CD4-positive, alpha-beta memory T cell (primary cell): ENCODE data around the gene BNIPL. TPM values are rescaled to one million over a fixed set of nuclear protein-coding genes. Genes with fewer than 3 reads are reported as not detected.

Experiments used
- CTCF ChIA-PET: fragments of 350-600 bp; sonication (Branson Sonifier 250); formaldehyde crosslinking; loops from one replicate; lab custom pipeline; 2021; ENCODE audit warnings: inconsistent platforms; ENCODE audit not compliant: partially characterized antibody; lab: Charles Lee
- POLR2A ChIA-PET: fragments of 350-600 bp; sonication (Branson Sonifier 250); formaldehyde crosslinking; loops from one replicate; lab custom pipeline; 2021; ENCODE audit not compliant: partially characterized antibody; lab: Charles Lee
- DNase-seq, 5 donors: peaks; one replicate each; pipeline versions ENCODE4 v3.0.0 to v3.0.0-alpha.2; 2020 to 2022; ENCODE audit warnings: mixed read lengths in 1 of 5
- H3K27ac ChIP-seq: one replicate; pipeline ENCODE4 v1.7.0; 2013; ENCODE audit warnings: low read depth, low read length
- H3K27me3 ChIP-seq: 2 replicates; pipeline ENCODE4 v1.7.0; 2013; ENCODE audit warnings: mild to moderate bottlenecking, low read length, moderate library complexity; ENCODE audit not compliant: insufficient read depth
- H3K36me3 ChIP-seq: 2 replicates; pipeline ENCODE4 v1.7.0; 2013; ENCODE audit warnings: mild to moderate bottlenecking, low read length, moderate library complexity; ENCODE audit not compliant: insufficient read depth
- H3K4me1 ChIP-seq: 2 replicates; pipeline ENCODE4 v1.7.0; 2013; ENCODE audit warnings: mild to moderate bottlenecking, low read length, moderate library complexity; ENCODE audit not compliant: insufficient read depth
- H3K4me3 ChIP-seq, 2 donors: one replicate each; pipeline ENCODE4 v1.7.0; 2013; ENCODE audit warnings: low read length in 2 of 2, mild to moderate bottlenecking in 1 of 2
- H3K9me3 ChIP-seq, 2 donors: one replicate each; pipeline ENCODE4 v1.7.0; 2013; ENCODE audit warnings: low read length in 2 of 2, control low read depth in 1 of 2; ENCODE audit not compliant: control insufficient read depth in 1 of 2
- H3K27ac Mint-ChIP-seq, 7 donors: one replicate each; pipeline ENCODE4 v1.8.0; 2020 to 2021; ENCODE audit warnings: mixed read lengths in 7 of 7, mild to moderate bottlenecking in 6 of 7, inconsistent platforms in 3 of 7, moderate library complexity in 3 of 7
- H3K27me3 Mint-ChIP-seq, 2 donors: one replicate each; pipeline ENCODE4 v1.8.0; 2020 to 2021; ENCODE audit warnings: mixed read lengths in 2 of 2
- H3K36me3 Mint-ChIP-seq, 2 donors: one replicate each; pipeline ENCODE4 v1.8.0; 2020 to 2021; ENCODE audit warnings: mixed read lengths in 2 of 2, inconsistent platforms in 1 of 2, mild to moderate bottlenecking in 1 of 2
- H3K4me1 Mint-ChIP-seq, 4 donors: one replicate each; pipeline ENCODE4 v1.8.0; 2020 to 2021; ENCODE audit warnings: mixed read lengths in 4 of 4, mild to moderate bottlenecking in 1 of 4
- H3K4me3 Mint-ChIP-seq, 8 donors: one replicate each; pipeline ENCODE4 v1.8.0; 2020 to 2021; ENCODE audit warnings: mixed read lengths in 8 of 8, mild to moderate bottlenecking in 7 of 8, moderate library complexity in 6 of 8, inconsistent platforms in 3 of 8
- H3K9me3 Mint-ChIP-seq, 8 donors: one replicate each; pipeline ENCODE4 v1.8.0; 2020 to 2021; ENCODE audit warnings: mixed read lengths in 8 of 8, mild to moderate bottlenecking in 5 of 8, inconsistent platforms in 3 of 8, moderate library complexity in 1 of 8
- intact Hi-C: fragments of 100-400 bp; cut with micrococcal nuclease; formaldehyde crosslinking; loops from one replicate; pipeline ENCODE4 v1.15.1; 2023
- polyA plus RNA-seq, 2 donors: library from polyadenylated mRNA; unstranded; fragments of 300-500 nt; fragmentation: Illumina TruSeq; gene quantifications; one replicate each; pipeline ENCODE4 v1.2.3, GENCODE V29; 2021
- total RNA-seq, 2 experiments: library from RNA; stranded (reverse); gene quantifications; one replicate each; pipeline ENCODE4 v1.2.3, GENCODE V29; 2021

BNIPL gene
- total and polyA plus RNA-seq, 4 experiments from 2014 or later = 4.6 to 8.3 TPM; not detected in 2

DNA sequence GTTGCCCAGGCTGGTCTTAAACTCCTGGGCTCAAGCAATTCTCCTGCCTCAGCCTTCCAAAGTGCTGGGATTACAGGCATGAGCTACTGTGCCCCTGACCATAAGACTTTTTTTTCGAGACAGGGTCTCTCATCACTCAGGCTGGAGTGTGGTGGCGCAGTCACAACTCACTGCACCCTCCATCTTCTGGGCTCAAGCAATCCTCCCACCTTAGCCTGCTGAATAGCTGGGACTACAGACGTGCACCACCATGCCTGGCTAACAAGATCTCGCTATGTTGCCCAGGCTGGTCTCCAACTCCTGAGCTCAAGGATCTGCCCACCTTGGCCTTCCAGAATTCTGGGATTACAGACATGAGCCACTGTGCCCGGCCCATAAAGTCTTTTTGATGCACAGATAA, 13.1 kb downstream of the BNIPL start:
- Mint-ChIP-seq H3K9me3 (no peaks in the 10 kb centered on the region), H3K36me3 (peaks cover 32 to 41% of the 10 kb centered on the region in 2 donors), H3K27me3 (no peaks in the 10 kb centered on the region), H3K27ac (peak overlapping the region in 6 of 7 donors; percentile 70 to 98 (median 86)), H3K4me1 (peaks cover 30 to 85% (median 58%) of the 10 kb centered on the region in 4 donors), H3K4me3 (peak overlapping the region in 7 of 8 donors; percentile 2 to 90 (median 36))
- H3K36me3 ChIP-seq = peaks cover 30% of the 10 kb centered on the region
- DNase-seq = no peak
- intact Hi-C loops = loop anchor here (2.0 kb wide), 1 partner anchor 41 kb away; the partner anchor contains the start of gene PRUNE1
- no peak overlapping the region for H3K4me3 ChIP-seq
- H3K27me3 ChIP-seq = no peaks in the 10 kb centered on the region
- peaks cover 46% of the 10 kb centered on the region for H3K4me1 ChIP-seq
- H3K9me3 ChIP-seq = no peaks in the 10 kb centered on the region
- peak overlapping the region; percentile 17 for H3K27ac ChIP-seq
- POLR2A ChIA-PET = interaction anchor here (0.5 to 16.6 kb wide), 12 partner anchors 10 to 141 kb away, joined by 3 to 325 read pairs (median 8); partner anchors contain the start of genes BNIPL, CDC42SE1, GABPB2 and MINDY1
- CTCF ChIA-PET = interaction anchor here (0.8 to 3.3 kb wide), 8 partner anchors 9 to 50 kb away, joined by 3 to 16 read pairs (median 4); partner anchors contain the start of genes CDC42SE1, MINDY1 and MLLT11

DNA sequence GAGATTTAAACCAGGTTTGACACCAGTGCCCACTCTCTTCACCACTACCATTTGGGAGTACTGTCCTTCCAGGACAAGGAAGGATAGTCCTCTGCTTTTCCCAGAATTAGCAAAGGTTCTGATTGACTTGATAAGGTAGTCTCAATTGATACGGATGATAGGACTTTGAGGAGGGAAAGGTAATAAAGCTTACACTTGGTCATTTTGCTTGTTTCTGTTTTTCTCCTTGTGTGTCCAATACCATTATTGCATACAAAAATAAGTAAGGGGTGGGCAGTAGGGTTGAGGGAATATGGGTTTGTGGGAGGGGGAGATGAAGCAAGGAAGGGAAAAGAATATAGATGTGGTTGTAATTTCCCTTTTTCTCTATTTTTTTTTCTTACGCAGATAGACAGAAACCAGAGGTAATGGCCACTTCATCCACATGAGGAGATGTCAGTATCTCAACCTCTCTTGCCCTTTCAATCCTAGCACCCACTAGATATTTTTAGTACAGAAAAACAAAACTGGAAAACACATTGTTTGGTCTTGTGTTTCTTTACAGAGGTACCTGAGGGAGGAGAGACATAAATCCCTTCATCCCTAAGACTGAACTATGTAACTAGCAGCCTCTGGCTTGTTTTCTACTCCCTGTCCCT, 13.8 kb downstream of the BNIPL start:
- Mint-ChIP-seq H3K27ac (peak overlapping the region; percentile 23 to 98 (median 83)), H3K36me3 (peaks cover 39 to 48% of the 10 kb centered on the region in 2 donors), H3K4me1 (peaks cover 33 to 92% (median 63%) of the 10 kb centered on the region in 4 donors), H3K27me3 (no peaks in the 10 kb centered on the region), H3K9me3 (no peaks in the 10 kb centered on the region), H3K4me3 (peak overlapping the region in 2 of 8 donors; percentile 27 to 90)
- H3K4me1 ChIP-seq = peaks cover 53% of the 10 kb centered on the region
- H3K27ac ChIP-seq = peak overlapping the region; percentile 17
- intact Hi-C loops = no loop called here
- H3K4me3 ChIP-seq = no peak overlapping the region
- no peak for DNase-seq
- ChIA-PET POLR2A (interaction anchor here (0.9 to 16.6 kb wide), 13 partner anchors 8 to 140 kb away, joined by 3 to 325 read pairs (median 8); partner anchors contain the start of genes BNIPL, CDC42SE1, GABPB2 and MINDY1), CTCF (interaction anchor here (0.8 to 3.3 kb wide), 9 partner anchors 8 to 50 kb away, joined by 3 to 16 read pairs (median 4); partner anchors contain the start of genes CDC42SE1, MINDY1 and MLLT11)
- peaks cover 37% of the 10 kb centered on the region for H3K36me3 ChIP-seq
- no peaks in the 10 kb centered on the region for H3K9me3 ChIP-seq
- no peaks in the 10 kb centered on the region for H3K27me3 ChIP-seq

DNA sequence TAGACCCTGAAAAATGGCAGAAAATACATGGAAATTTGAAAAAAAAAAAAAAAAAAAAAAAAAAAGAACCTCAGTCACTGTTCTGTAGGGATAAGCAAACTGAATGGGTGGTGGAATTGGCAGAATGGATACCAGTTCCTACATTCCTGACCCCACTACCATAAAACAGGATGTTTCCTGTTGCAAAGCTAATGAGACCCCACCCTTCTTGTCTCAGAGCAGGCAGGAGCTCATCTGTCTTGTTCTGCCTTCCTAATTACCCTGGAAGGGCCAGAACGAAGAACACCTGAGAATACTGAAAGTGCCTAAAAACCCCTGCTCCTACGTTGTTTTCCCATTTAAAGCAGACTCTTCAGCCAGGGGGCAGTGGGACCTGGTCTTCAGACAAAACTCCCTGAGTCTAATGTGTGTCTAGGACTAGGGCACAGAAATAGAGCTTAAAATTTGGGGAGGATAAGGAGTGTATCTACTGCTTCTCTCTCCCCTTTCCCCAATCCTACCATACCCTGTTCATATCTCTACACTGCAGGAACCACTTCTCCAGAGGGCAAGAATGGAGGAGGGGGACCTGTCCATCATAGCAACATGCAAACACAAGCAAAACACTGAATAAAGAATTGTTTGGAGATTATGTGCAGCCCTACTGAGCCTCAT, 15.1 kb downstream of the BNIPL start:
- H3K4me1 Mint-ChIP-seq = peaks cover 38 to 96% (median 68%) of the 10 kb centered on the region in 4 donors
- peak overlapping the region in 3 of 8 donors; percentile 43 to 48 (median 48) for H3K4me3 Mint-ChIP-seq
- H3K9me3 ChIP-seq = no peaks in the 10 kb centered on the region
- ChIA-PET POLR2A (interaction anchor here (0.5 to 16.6 kb wide), 7 partner anchors 8 to 105 kb away, joined by 3 to 325 read pairs (median 32); partner anchors contain the start of genes CDC42SE1, GABPB2, MLLT11 and TNFAIP8L2), CTCF (interaction anchor here (1.1 to 3.3 kb wide), 4 partner anchors 8 to 49 kb away, joined by 4 to 16 read pairs (median 4); partner anchors contain the start of genes CDC42SE1 and MLLT11)
- H3K4me1 ChIP-seq = peaks cover 64% of the 10 kb centered on the region
- peaks cover 46% of the 10 kb centered on the region for H3K36me3 ChIP-seq
- peaks cover 0 to under 1% (median 0%) of the 10 kb centered on the region in 8 donors for H3K9me3 Mint-ChIP-seq
- H3K27ac ChIP-seq = peak overlapping the region; percentile 25
- intact Hi-C loops = no loop called here
- no peak overlapping the region for H3K4me3 ChIP-seq
- no peaks in the 10 kb centered on the region for H3K27me3 ChIP-seq
- peaks cover 52 to 62% of the 10 kb centered on the region in 2 donors for H3K36me3 Mint-ChIP-seq
- H3K27me3 Mint-ChIP-seq = no peaks in the 10 kb centered on the region
- H3K27ac Mint-ChIP-seq = peak overlapping the region in 6 of 7 donors; percentile 49 to 98 (median 75)
- DNase-seq = no peak

- peak overlapping the region; percentile 96 to 100 (median 100) for H3K4me3 Mint-ChIP-seq
These were observed 18.7 kb downstream of the BNIPL start for GRCh38 chr1:151054971-151055547.

GRCh38 chr1:151055581-151055980, 19.2 kb downstream of the BNIPL start:
- peak overlapping the region; percentile 96 to 100 (median 100) for H3K4me3 Mint-ChIP-seq
- Histone ChIP-seq H3K36me3 (peaks cover 46% of the 10 kb centered on the region), H3K9me3 (no peaks in the 10 kb centered on the region), H3K27me3 (no peaks in the 10 kb centered on the region), H3K27ac (peak overlapping the region; percentile 90), H3K4me3 (peak overlapping the region; percentile 87 to 93), H3K4me1 (peaks cover 72% of the 10 kb centered on the region)
- intact Hi-C loops = loop anchor here (5.0 kb wide), 1 partner anchor 493 kb away; no protein-coding TSS in a partner anchor
- ChIA-PET CTCF (interaction anchor here (0.9 to 9.0 kb wide), 8 partner anchors 9 to 101 kb away, joined by 3 to 92 read pairs (median 6); partner anchors contain the start of genes C1orf56, GABPB2, MINDY1 and TNFAIP8L2), POLR2A (interaction anchor here (0.9 to 16.6 kb wide), 17 partner anchors 9 to 849 kb away, joined by 3 to 325 read pairs (median 5); partner anchors contain the start of genes BNIPL, C1orf56, GABPB2 and MINDY1)
- peaks cover 0 to 7% (median 0%) of the 10 kb centered on the region in 8 donors for H3K9me3 Mint-ChIP-seq
- H3K36me3 Mint-ChIP-seq = peaks cover 71 to 86% of the 10 kb centered on the region in 2 donors
- H3K27me3 Mint-ChIP-seq = peaks cover 0 to 1% of the 10 kb centered on the region in 2 donors
- peaks cover 37 to 96% (median 56%) of the 10 kb centered on the region in 4 donors for H3K4me1 Mint-ChIP-seq
- no peak for DNase-seq
- peak overlapping the region; percentile 98 to 100 (median 99) for H3K27ac Mint-ChIP-seq

More at GRCh38 chr1:151054971-151055547, 18.7 kb downstream of the BNIPL start:
- H3K9me3 Mint-ChIP-seq = peaks cover 0 to 7% (median 0%) of the 10 kb centered on the region in 8 donors
- H3K4me1 Mint-ChIP-seq = peaks cover 35 to 96% (median 55%) of the 10 kb centered on the region in 4 donors
- DNase-seq = no peak
- Histone ChIP-seq H3K27me3 (no peaks in the 10 kb centered on the region), H3K4me1 (peaks cover 67% of the 10 kb centered on the region), H3K27ac (peak overlapping the region; percentile 90), H3K36me3 (peaks cover 46% of the 10 kb centered on the region), H3K9me3 (no peaks in the 10 kb centered on the region), H3K4me3 (peak overlapping the region; percentile 87 to 93)
- peaks cover 71 to 88% of the 10 kb centered on the region in 2 donors for H3K36me3 Mint-ChIP-seq
- POLR2A ChIA-PET = interaction anchor here (1.1 to 16.6 kb wide), 13 partner anchors 8 to 850 kb away, joined by 3 to 325 read pairs (median 6); partner anchors contain the start of genes BNIPL, C1orf56, GABPB2 and MINDY1
- CTCF ChIA-PET = interaction anchor here (0.9 to 9.0 kb wide), 9 partner anchors 8 to 101 kb away, joined by 3 to 92 read pairs (median 5); partner anchors contain the start of genes C1orf56, GABPB2, MINDY1 and TNFAIP8L2
- peak overlapping the region; percentile 98 to 100 (median 99) for H3K27ac Mint-ChIP-seq
- intact Hi-C loops = loop anchor here (5.0 kb wide), 1 partner anchor 493 kb away; no protein-coding TSS in a partner anchor
- peaks cover 0 to 1% of the 10 kb centered on the region in 2 donors for H3K27me3 Mint-ChIP-seq

DNA sequence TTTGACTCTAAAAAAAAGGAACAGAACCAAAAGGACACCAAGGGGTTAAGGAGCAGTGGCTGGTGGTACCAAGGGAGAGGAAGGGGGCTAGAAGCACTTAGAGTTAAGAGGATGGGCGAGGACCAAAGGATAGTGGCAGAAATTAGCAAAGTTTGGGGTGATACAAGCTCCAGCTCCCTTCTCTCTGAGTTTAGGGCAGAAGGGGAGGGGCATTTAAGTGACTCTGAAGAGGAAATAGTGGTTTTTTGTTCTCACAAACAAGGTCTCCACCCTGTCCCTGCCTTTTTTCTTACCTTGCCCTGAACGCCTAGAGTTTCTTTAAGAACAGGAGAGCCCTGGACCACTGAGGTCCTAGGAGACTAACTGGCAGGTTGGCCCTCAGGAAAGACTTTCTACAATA, 19.8 kb downstream of the BNIPL start:
- H3K36me3 Mint-ChIP-seq = peaks cover 68 to 84% of the 10 kb centered on the region in 2 donors
- peaks cover 39 to 96% (median 57%) of the 10 kb centered on the region in 4 donors for H3K4me1 Mint-ChIP-seq
- peaks cover 0 to 1% of the 10 kb centered on the region in 2 donors for H3K27me3 Mint-ChIP-seq
- intact Hi-C loops = loop anchor here (1.0 to 5.0 kb wide), 3 partner anchors 8 to 494 kb away; partner anchors contain the start of gene PRUNE1
- peak overlapping the region; percentile 96 to 100 (median 100) for H3K4me3 Mint-ChIP-seq
- Histone ChIP-seq H3K36me3 (peaks cover 46% of the 10 kb centered on the region), H3K4me1 (peaks cover 76% of the 10 kb centered on the region), H3K4me3 (peak overlapping the region; percentile 89 to 93), H3K9me3 (no peaks in the 10 kb centered on the region), H3K27ac (peak overlapping the region; percentile 90), H3K27me3 (no peaks in the 10 kb centered on the region)
- ChIA-PET POLR2A (interaction anchor here (0.9 to 16.6 kb wide), 18 partner anchors 9 to 849 kb away, joined by 3 to 325 read pairs (median 5); partner anchors contain the start of genes BNIPL, C1orf56, GABPB2 and MINDY1), CTCF (interaction anchor here (1.4 to 9.0 kb wide), 8 partner anchors 9 to 100 kb away, joined by 3 to 92 read pairs (median 10); partner anchors contain the start of genes C1orf56, GABPB2, MINDY1 and TNFAIP8L2)
- peak overlapping the region; percentile 98 to 100 (median 99) for H3K27ac Mint-ChIP-seq
- peaks cover 0 to 7% (median 0%) of the 10 kb centered on the region in 8 donors for H3K9me3 Mint-ChIP-seq
- DNase-seq = peak; percentile 62 to 75 (median 71)
